ENCODE results near the gene ADGRG4. TPM values are rescaled to one million over a fixed set of nuclear protein-coding genes. Genes with fewer than 3 reads are reported as not detected.
"Not testable (repeated sequence)": the region's sequence is repeated elsewhere in the genome, so short reads cannot be mapped to it uniquely, and the experiment has no call there.

ADGRG4 gene
- total RNA-seq, 1 donor from 2014 or later, result not detected

- DNase-seq, result no peak
Measured at GRCh38 chrX:136387951-136388502, 87.3 kb downstream of the ADGRG4 start.

GRCh38 chrX:136390921-136391320 lies 90.2 kb downstream of the ADGRG4 start:
- no peak for DNase-seq

GRCh38 chrX:136395271-136395670 lies 94.5 kb downstream of the ADGRG4 start:
- no peak for DNase-seq

GRCh38 chrX:136397001-136397400 lies 96.2 kb downstream of the ADGRG4 start:
- DNase-seq, result no peak

- no peak for DNase-seq
Measured at GRCh38 chrX:136405126-136405525, 104.4 kb downstream of the ADGRG4 start.

- no peak for DNase-seq
Measured at GRCh38 chrX:136417806-136418205, 117.0 kb downstream of the ADGRG4 start.

- no peak for DNase-seq
Measured at GRCh38 chrX:136421338-136421737, 120.6 kb downstream of the ADGRG4 start.

- DNase-seq, result no peak
Measured at GRCh38 chrX:136423724-136424123, 123.0 kb downstream of the ADGRG4 start.

GRCh38 chrX:136425996-136426395 lies 125.2 kb downstream of the ADGRG4 start:
- DNase-seq, result no peak

GRCh38 chrX:136431625-136432024 lies 130.9 kb downstream of the ADGRG4 start:
- no peak for DNase-seq

GRCh38 chrX:136437774-136438173 lies 137.0 kb downstream of the ADGRG4 start:
- DNase-seq, result no peak

- DNase-seq, result no peak
Measured at GRCh38 chrX:136438192-136438591, 137.4 kb downstream of the ADGRG4 start.

GRCh38 chrX:136445674-136446073 lies 144.9 kb downstream of the ADGRG4 start:
- DNase-seq, result not testable (repeated sequence)

GRCh38 chrX:136446208-136446607 lies 145.4 kb downstream of the ADGRG4 start:
- DNase-seq, result no peak

- no peak for DNase-seq
Measured at GRCh38 chrX:136447308-136447707, 146.5 kb downstream of the ADGRG4 start.

- DNase-seq, result no peak
Measured at GRCh38 chrX:136447968-136448367, 147.2 kb downstream of the ADGRG4 start.

- no peak for DNase-seq
Measured at GRCh38 chrX:136450050-136450830, 149.5 kb downstream of the ADGRG4 start.

- DNase-seq, result no peak
Measured at GRCh38 chrX:136452614-136453013, 151.9 kb downstream of the ADGRG4 start.

- DNase-seq, result no peak
Measured at GRCh38 chrX:136453114-136453513, 152.4 kb downstream of the ADGRG4 start.

- DNase-seq, result no peak
Measured at GRCh38 chrX:136453771-136454170, 153.0 kb downstream of the ADGRG4 start.

GRCh38 chrX:136456133-136456532 lies 155.4 kb downstream of the ADGRG4 start:
- no peak for DNase-seq

GRCh38 chrX:136457303-136457917 lies 156.6 kb downstream of the ADGRG4 start:
- DNase-seq, result no peak

- DNase-seq, result no peak
Measured at GRCh38 chrX:136464589-136464988, 163.8 kb downstream of the ADGRG4 start.

All from occipital lobe (tissue), 2 donors.